ENCODE data around the gene STEAP1B.
"Not testable (repeated sequence)": the region's sequence is repeated elsewhere in the genome, so short reads cannot be mapped to it uniquely, and the experiment has no call there.

The STEAP1B gene

GRCh38 chr7:22514963-22515362, 15.0 kb upstream of the STEAP1B start:
- not testable (repeated sequence) for H3K9me3 Mint-ChIP-seq; H3K4me3 Mint-ChIP-seq; H3K27ac Mint-ChIP-seq; H3K4me1 Mint-ChIP-seq (ENCODE audit: low read depth); H3K36me3 Mint-ChIP-seq (ENCODE audit: low read depth)
- peaks cover 14% of the 10 kb centered on the region for H3K27me3 Mint-ChIP-seq

GRCh38 chr7:22507320-22507719, 7.3 kb upstream of the STEAP1B start:
- H3K9me3 Mint-ChIP-seq; H3K4me3 Mint-ChIP-seq; H3K4me1 Mint-ChIP-seq (ENCODE audit: low read depth): not testable (repeated sequence)

GRCh38 chr7:22506316-22507020, 6.5 kb upstream of the STEAP1B start:
- H3K9me3 Mint-ChIP-seq; H3K4me1 Mint-ChIP-seq (ENCODE audit: low read depth); H3K4me3 Mint-ChIP-seq; H3K27me3 Mint-ChIP-seq; H3K36me3 Mint-ChIP-seq (ENCODE audit: low read depth); H3K27ac Mint-ChIP-seq: not testable (repeated sequence)

More at GRCh38 chr7:22507320-22507719, 7.3 kb upstream of the STEAP1B start:
- H3K27ac Mint-ChIP-seq; H3K36me3 Mint-ChIP-seq (ENCODE audit: low read depth); H3K27me3 Mint-ChIP-seq: not testable (repeated sequence)

- not testable (repeated sequence) for H3K9me3 Mint-ChIP-seq; H3K4me1 Mint-ChIP-seq (ENCODE audit: low read depth); H3K27ac Mint-ChIP-seq; H3K4me3 Mint-ChIP-seq; H3K36me3 Mint-ChIP-seq (ENCODE audit: low read depth)
- peaks cover 11% of the 10 kb centered on the region for H3K27me3 Mint-ChIP-seq
These were observed 4.5 kb upstream of the STEAP1B start for GRCh38 chr7:22504519-22504918.

- peaks cover 19% of the 10 kb centered on the region for H3K27me3 Mint-ChIP-seq
- not testable (repeated sequence) for H3K9me3 Mint-ChIP-seq; H3K4me3 Mint-ChIP-seq; H3K36me3 Mint-ChIP-seq (ENCODE audit: low read depth); H3K4me1 Mint-ChIP-seq (ENCODE audit: low read depth); H3K27ac Mint-ChIP-seq
These were observed 2.1 kb upstream of the STEAP1B start for GRCh38 chr7:22502104-22502503.

GRCh38 chr7:22501336-22501735, 1.3 kb upstream of the STEAP1B start:
- H3K9me3 Mint-ChIP-seq: not testable (repeated sequence)

GRCh38 chr7:22499044-22499443, 944 bp downstream of the STEAP1B start:
- Mint-ChIP-seq H3K9me3 (no peaks in the 10 kb centered on the region), H3K27ac (no peak overlapping the region), H3K4me1 (ENCODE audit: low read depth) (peaks cover 7% of the 10 kb centered on the region), H3K4me3 (no peak overlapping the region), H3K36me3 (ENCODE audit: low read depth) (no peaks in the 10 kb centered on the region), H3K27me3 (peaks cover 19% of the 10 kb centered on the region)

More at GRCh38 chr7:22501336-22501735, 1.3 kb upstream of the STEAP1B start:
- H3K36me3 Mint-ChIP-seq (ENCODE audit: low read depth); H3K4me1 Mint-ChIP-seq (ENCODE audit: low read depth); H3K4me3 Mint-ChIP-seq; H3K27ac Mint-ChIP-seq: not testable (repeated sequence)
- peaks cover 19% of the 10 kb centered on the region for H3K27me3 Mint-ChIP-seq

GRCh38 chr7:22496912-22497311, 3.1 kb downstream of the STEAP1B start:
- peaks cover 19% of the 10 kb centered on the region for H3K27me3 Mint-ChIP-seq
- H3K9me3 Mint-ChIP-seq; H3K4me1 Mint-ChIP-seq (ENCODE audit: low read depth); H3K36me3 Mint-ChIP-seq (ENCODE audit: low read depth); H3K27ac Mint-ChIP-seq; H3K4me3 Mint-ChIP-seq: not testable (repeated sequence)

GRCh38 chr7:22496296-22496888, 3.6 kb downstream of the STEAP1B start:
- H3K27me3 Mint-ChIP-seq: peaks cover 24% of the 10 kb centered on the region
- not testable (repeated sequence) for H3K36me3 Mint-ChIP-seq (ENCODE audit: low read depth); H3K27ac Mint-ChIP-seq; H3K4me3 Mint-ChIP-seq; H3K9me3 Mint-ChIP-seq; H3K4me1 Mint-ChIP-seq (ENCODE audit: low read depth)

GRCh38 chr7:22493160-22493925, 6.6 kb downstream of the STEAP1B start:
- not testable (repeated sequence) for H3K4me3 Mint-ChIP-seq; H3K27ac Mint-ChIP-seq; H3K9me3 Mint-ChIP-seq; H3K27me3 Mint-ChIP-seq; H3K4me1 Mint-ChIP-seq (ENCODE audit: low read depth); H3K36me3 Mint-ChIP-seq (ENCODE audit: low read depth)

- Mint-ChIP-seq H3K36me3 (ENCODE audit: low read depth) (no peaks in the 10 kb centered on the region), H3K4me1 (ENCODE audit: low read depth) (no peaks in the 10 kb centered on the region)
These were observed 11.1 kb downstream of the STEAP1B start for GRCh38 chr7:22488643-22489462.

GRCh38 chr7:22487978-22488642, 11.9 kb downstream of the STEAP1B start:
- Mint-ChIP-seq H3K9me3 (no peaks in the 10 kb centered on the region), H3K36me3 (ENCODE audit: low read depth) (no peaks in the 10 kb centered on the region)

More at GRCh38 chr7:22488643-22489462, 11.1 kb downstream of the STEAP1B start:
- Mint-ChIP-seq H3K9me3 (no peaks in the 10 kb centered on the region), H3K27me3 (peaks cover 7% of the 10 kb centered on the region), H3K27ac (no peak overlapping the region), H3K4me3 (no peak overlapping the region)

GRCh38 chr7:22486597-22486996, 13.4 kb downstream of the STEAP1B start:
- peaks cover 5% of the 10 kb centered on the region for H3K27me3 Mint-ChIP-seq
- no peak overlapping the region for H3K27ac Mint-ChIP-seq
- no peaks in the 10 kb centered on the region for H3K9me3 Mint-ChIP-seq
- H3K4me1 Mint-ChIP-seq (ENCODE audit: low read depth): no peaks in the 10 kb centered on the region
- no peak overlapping the region for H3K4me3 Mint-ChIP-seq
- H3K36me3 Mint-ChIP-seq (ENCODE audit: low read depth): no peaks in the 10 kb centered on the region

More at GRCh38 chr7:22487978-22488642, 11.9 kb downstream of the STEAP1B start:
- no peak overlapping the region for H3K4me3 Mint-ChIP-seq
- no peak overlapping the region for H3K27ac Mint-ChIP-seq
- peaks cover 7% of the 10 kb centered on the region for H3K27me3 Mint-ChIP-seq
- H3K4me1 Mint-ChIP-seq (ENCODE audit: low read depth): no peaks in the 10 kb centered on the region

GRCh38 chr7:22485189-22485588, 14.8 kb downstream of the STEAP1B start:
- H3K27ac Mint-ChIP-seq: no peak overlapping the region
- no peaks in the 10 kb centered on the region for H3K36me3 Mint-ChIP-seq (ENCODE audit: low read depth)
- no peaks in the 10 kb centered on the region for H3K4me1 Mint-ChIP-seq (ENCODE audit: low read depth)
- H3K9me3 Mint-ChIP-seq: no peaks in the 10 kb centered on the region
- no peaks in the 10 kb centered on the region for H3K27me3 Mint-ChIP-seq
- no peak overlapping the region for H3K4me3 Mint-ChIP-seq
